Fibroblast of lung (primary cell): Measurements from ENCODE around the gene CA12. TPM values are rescaled to one million over a fixed set of nuclear protein-coding genes. Genes with fewer than 3 reads are reported as not detected.

Experiments used
- polyA plus RNA-seq, 2 donors: library from polyadenylated mRNA; depleted of rRNA in 1 of 2; stranded (reverse) in 1 of 2; unstranded in 1 of 2; fragments of >200 nt; gene quantifications; 2 replicates each; pipeline ENCODE4 v1.2.1, GENCODE V29; 2011 to 2012; ENCODE audit warnings: missing spikeins in 1 of 2
- total RNA-seq: library from RNA; depleted of rRNA; stranded (reverse); fragments of >200 nt; gene quantifications from 2 replicates; pipeline ENCODE4 v1.2.1, GENCODE V29; 2014

Gene CA12
- total and polyA plus RNA-seq, 2 donors (not counting 1 experiment from before 2014, with no cell fraction given), result 30.6 to 48.4 TPM

Other genes starting within 250 kb of the CA12 start
- 400 and 482 TPM in 2 replicates for gene RPS27L, start 224.4 kb downstream of the CA12 start, total RNA-seq
- gene RPS27L, start 224.4 kb downstream of the CA12 start, polyA plus RNA-seq, result 402 and 481 TPM in 2 replicates
- gene RAB8B, start 192.2 kb downstream of the CA12 start, total RNA-seq, result 111 and 184 TPM in 2 replicates
- 107 and 112 TPM in 2 replicates for gene RAB8B, start 192.2 kb downstream of the CA12 start, polyA plus RNA-seq
- gene APH1B, start 104.2 kb downstream of the CA12 start, total RNA-seq, result 15.4 and 32.2 TPM in 2 replicates
- 21.9 and 23.5 TPM in 2 replicates for gene APH1B, start 104.2 kb downstream of the CA12 start, polyA plus RNA-seq
- 48.5 and 55.5 TPM in 2 replicates for gene USP3, start 122.7 kb upstream of the CA12 start, total RNA-seq
- 19.9 and 21.3 TPM in 2 replicates for gene USP3, start 122.7 kb upstream of the CA12 start, polyA plus RNA-seq
- gene FBXL22, start 215.5 kb upstream of the CA12 start, total RNA-seq, result 0.26 and 0.50 TPM in 2 replicates
- 0.20 and 0.87 TPM in 2 replicates for gene FBXL22, start 215.5 kb upstream of the CA12 start, polyA plus RNA-seq